ENCODE measurements around the gene LRP6. TPM values are rescaled to one million over a fixed set of nuclear protein-coding genes. Genes with fewer than 3 reads are reported as not detected.

The LRP6 gene
- total RNA-seq, 1 experiment from 2014 or later: 62.4 TPM

- Histone ChIP-seq H2AK5ac (ENCODE audit: insufficient read length, low read length) (no peak overlapping the region), H3T11ph (ENCODE audit: low read length) (no peak overlapping the region), H3K4ac (ENCODE audit: low read depth, low read length) (no peak overlapping the region), H3K79me1 (ENCODE audit: insufficient read depth, low read depth, low read length, poor library complexity, severe bottlenecking) (no peaks in the 10 kb centered on the region), H4K5ac (ENCODE audit: insufficient read length, low read depth, low read length) (no peak overlapping the region), H3K14ac (ENCODE audit: insufficient read depth, low read length) (no peak overlapping the region), H2AFZ (ENCODE audit: low read length) (no peak overlapping the region), H2BK120ac (ENCODE audit: low read depth, low read length, poor library complexity, severe bottlenecking) (no peak overlapping the region), H2BK20ac (ENCODE audit: low read depth, low read length, poor library complexity, severe bottlenecking) (no peak overlapping the region), H4K20me1 (ENCODE audit: control insufficient read depth, insufficient read depth, insufficient read length) (no peaks in the 10 kb centered on the region), H3K9ac (ENCODE audit: extremely low read depth, insufficient read length, low read length) (no peak overlapping the region), H4K91ac (ENCODE audit: insufficient read length, low read depth, low read length) (no peak overlapping the region), H3K23ac (ENCODE audit: insufficient read length, low read depth, low read length) (no peak overlapping the region), H2BK12ac (ENCODE audit: insufficient read length, low read depth, low read length) (no peak overlapping the region), H3K4me2 (ENCODE audit: insufficient read depth, insufficient read length, low read length) (no peak overlapping the region), H2BK5ac (ENCODE audit: insufficient read length, low read length) (no peak overlapping the region), H3K23me2 (ENCODE audit: insufficient read length, low read depth, low read length, poor library complexity, severe bottlenecking) (no peaks in the 10 kb centered on the region), H3K56ac (ENCODE audit: insufficient read length, low read depth, low read length) (no peak overlapping the region), H3K79me2 (ENCODE audit: insufficient read depth, low read length) (no peaks in the 10 kb centered on the region), H2BK15ac (ENCODE audit: low read depth, low read length) (no peak overlapping the region), H3K27me3 (ENCODE audit: insufficient read depth, low read length) (no peaks in the 10 kb centered on the region), H4K8ac (replicated peaks; ENCODE audit: insufficient read length, low read depth, low read length) (no peak overlapping the region), H3K4me1 (ENCODE audit: insufficient read depth, low read length) (no peaks in the 10 kb centered on the region), H3K18ac (ENCODE audit: insufficient read length, low read depth, low read length) (no peak overlapping the region), H3K27ac (ENCODE audit: insufficient read length, low read depth, low read length) (no peak overlapping the region), H3K9me3 (ENCODE audit: control insufficient read depth, low read depth, low read length) (no peaks in the 10 kb centered on the region)
- no peak overlapping the region; a peak in 1 of 7 replicates for H3K27ac Mint-ChIP-seq
- no peak for TF ChIP-seq CTCF (conservative IDR thresholded peaks at IDR 0.05)
- DNase-seq: no peak
- H3K4me3 Mint-ChIP-seq: no peak overlapping the region
- H3K9me3 Mint-ChIP-seq: peaks cover 4 to 5% of the 10 kb centered on the region in 2 experiments; a peak in 3 of 5 replicates
- peaks cover 0 to 5% (median 0%) of the 10 kb centered on the region in 3 experiments; a peak in 2 of 7 replicates for H3K36me3 Mint-ChIP-seq (ENCODE audit: insufficient read depth in 1 of 3, low read depth in 3 of 3)
- no peaks in the 10 kb centered on the region for H3K27me3 Mint-ChIP-seq (ENCODE audit: low read depth)
- no peaks in the 10 kb centered on the region for H3K4me1 Mint-ChIP-seq
- no CpG with 5 or more reads among the region's 7 CpGs for WGBS (ENCODE audit: extremely low coverage, insufficient read length, low lambda C conversion rate)
Measured at GRCh38 chr12:12305568-12306300, 38.9 kb upstream of the LRP6 start.
